Stimulated activated naive B cell treated with anti-CD40 and anti-IgM and Interleukin-4, amounts not matched to agents 10 μg/mL and 1 μg/mL and 100 μg/mL, for 72 hours (primary cell): ENCODE data around the gene C20orf96.
"Not testable (repeated sequence)": the region's sequence is repeated elsewhere in the genome, so short reads cannot be mapped to it uniquely, and the experiment has no call there.

Experiments used
- ATAC-seq, 2 donors: fragments of 150-1000 bp; cut with Tn5 transposase; replicated peaks; 2 replicates each; pipeline ENCODE4 v1.10.0; 2021; ENCODE audit warnings: moderate library complexity in 1 of 2
- DNase-seq: peaks from one replicate; pipeline ENCODE4 v3.0.0; 2021
- H3K27ac Mint-ChIP-seq: one replicate; pipeline ENCODE4 v1.8.0; 2022; ENCODE audit warnings: mild to moderate bottlenecking, mixed read lengths
- H3K27me3 Mint-ChIP-seq, 2 donors: one replicate each; pipeline ENCODE4 v1.8.0; 2022; ENCODE audit warnings: mixed read lengths in 2 of 2
- H3K36me3 Mint-ChIP-seq, 2 donors: one replicate each; pipeline ENCODE4 v1.8.0; 2022; ENCODE audit warnings: mixed read lengths in 2 of 2, mild to moderate bottlenecking in 1 of 2
- H3K4me1 Mint-ChIP-seq, 2 donors: one replicate each; pipeline ENCODE4 v1.8.0; 2022; ENCODE audit warnings: mixed read lengths in 2 of 2, mild to moderate bottlenecking in 1 of 2
- H3K4me3 Mint-ChIP-seq, 2 donors: one replicate each; pipeline ENCODE4 v1.8.0; 2022; ENCODE audit warnings: mild to moderate bottlenecking in 2 of 2, mixed read lengths in 2 of 2, moderate library complexity in 1 of 2
- H3K9me3 Mint-ChIP-seq, 2 donors: one replicate each; pipeline ENCODE4 v1.8.0; 2022; ENCODE audit warnings: mixed read lengths in 2 of 2, mild to moderate bottlenecking in 1 of 2

Gene C20orf96, protein sequence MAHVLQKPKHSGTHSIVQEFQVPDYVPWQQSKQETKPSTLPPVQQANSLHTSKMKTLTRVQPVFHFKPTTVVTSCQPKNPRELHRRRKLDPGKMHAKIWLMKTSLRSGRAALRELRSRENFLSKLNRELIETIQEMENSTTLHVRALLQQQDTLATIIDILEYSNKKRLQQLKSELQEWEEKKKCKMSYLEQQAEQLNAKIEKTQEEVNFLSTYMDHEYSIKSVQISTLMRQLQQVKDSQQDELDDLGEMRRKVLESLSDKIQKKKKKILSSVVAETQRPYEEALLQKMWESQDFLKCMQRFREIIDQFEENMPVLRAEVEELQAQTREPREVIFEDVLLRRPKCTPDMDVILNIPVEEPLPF

GRCh38 chr20:290084-290831 lies at the start of gene C20orf96:
C20orf96 (minus strand) TSS chr20:290750; CDS start chr20:290610, 140 bp downstream.
- ATAC-seq (peak; percentile 95 to 97), DNase-seq (peak; percentile 84)
- Mint-ChIP-seq H3K27ac (no peak within 1 kb of the TSS), H3K27me3 (no peaks in the 10 kb centered on the region), H3K36me3 (no peaks in the 10 kb centered on the region), H3K4me1 (peaks cover 8 to 12% of the 10 kb centered on the region in 2 donors), H3K4me3 (no peak within 1 kb of the TSS), H3K9me3 (no peaks in the 10 kb centered on the region)

DNA sequence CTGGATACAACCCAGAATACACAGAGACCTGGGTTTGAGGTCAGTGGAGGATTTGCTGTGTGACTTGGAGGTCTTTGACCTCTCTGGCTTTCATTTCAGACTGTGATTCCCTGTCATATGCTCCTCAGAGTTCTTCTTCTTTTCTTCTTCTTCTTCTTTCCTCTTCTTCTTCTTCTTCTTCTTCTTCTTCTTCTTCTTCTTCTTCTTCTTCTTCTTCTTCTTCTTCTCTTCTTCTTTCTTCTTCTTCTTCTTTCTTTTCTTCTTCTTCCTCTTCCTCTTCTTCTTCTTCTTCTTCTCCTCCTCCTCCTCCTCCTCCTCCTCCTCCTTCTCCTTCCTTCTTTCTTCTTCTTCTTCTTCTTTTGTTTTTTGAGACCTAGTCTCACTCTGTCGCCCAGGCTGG lies 45.5 kb upstream of the C20orf96 start:
- H3K27ac Mint-ChIP-seq, H3K27me3 Mint-ChIP-seq, H3K4me3 Mint-ChIP-seq, H3K9me3 Mint-ChIP-seq, DNase-seq, ATAC-seq, H3K36me3 Mint-ChIP-seq: not testable (repeated sequence)
- H3K4me1 Mint-ChIP-seq: peaks cover 13 to 20% of the 10 kb centered on the region in 2 donors

DNA sequence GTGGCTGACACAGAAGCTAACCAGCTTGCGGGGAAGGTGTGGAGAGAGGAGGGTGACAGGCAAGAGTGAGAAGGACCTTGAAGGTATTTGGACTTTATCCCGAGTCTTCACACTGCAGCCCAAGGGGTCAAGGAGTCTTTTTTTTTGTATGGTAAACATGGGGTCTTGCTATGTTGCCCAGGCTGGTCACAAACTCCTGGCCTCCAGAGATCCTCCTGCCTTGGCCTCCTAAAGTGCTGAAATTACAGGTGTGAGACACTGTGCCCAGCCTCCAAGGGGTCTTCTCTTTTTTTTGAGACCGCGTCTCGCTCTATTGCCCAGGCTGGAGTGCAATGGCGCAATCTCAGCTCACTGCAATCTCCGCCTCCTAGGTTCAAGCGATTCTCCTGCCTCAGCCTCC lies 44.0 kb upstream of the C20orf96 start:
- Mint-ChIP-seq H3K9me3 (no peaks in the 10 kb centered on the region), H3K4me1 (peaks cover 22 to 30% of the 10 kb centered on the region in 2 donors), H3K36me3 (peaks cover 0 to 4% of the 10 kb centered on the region in 2 donors), H3K4me3 (no peak overlapping the region), H3K27ac (no peak overlapping the region), H3K27me3 (no peaks in the 10 kb centered on the region)
- DNase-seq: no peak
- ATAC-seq: no peak

DNA sequence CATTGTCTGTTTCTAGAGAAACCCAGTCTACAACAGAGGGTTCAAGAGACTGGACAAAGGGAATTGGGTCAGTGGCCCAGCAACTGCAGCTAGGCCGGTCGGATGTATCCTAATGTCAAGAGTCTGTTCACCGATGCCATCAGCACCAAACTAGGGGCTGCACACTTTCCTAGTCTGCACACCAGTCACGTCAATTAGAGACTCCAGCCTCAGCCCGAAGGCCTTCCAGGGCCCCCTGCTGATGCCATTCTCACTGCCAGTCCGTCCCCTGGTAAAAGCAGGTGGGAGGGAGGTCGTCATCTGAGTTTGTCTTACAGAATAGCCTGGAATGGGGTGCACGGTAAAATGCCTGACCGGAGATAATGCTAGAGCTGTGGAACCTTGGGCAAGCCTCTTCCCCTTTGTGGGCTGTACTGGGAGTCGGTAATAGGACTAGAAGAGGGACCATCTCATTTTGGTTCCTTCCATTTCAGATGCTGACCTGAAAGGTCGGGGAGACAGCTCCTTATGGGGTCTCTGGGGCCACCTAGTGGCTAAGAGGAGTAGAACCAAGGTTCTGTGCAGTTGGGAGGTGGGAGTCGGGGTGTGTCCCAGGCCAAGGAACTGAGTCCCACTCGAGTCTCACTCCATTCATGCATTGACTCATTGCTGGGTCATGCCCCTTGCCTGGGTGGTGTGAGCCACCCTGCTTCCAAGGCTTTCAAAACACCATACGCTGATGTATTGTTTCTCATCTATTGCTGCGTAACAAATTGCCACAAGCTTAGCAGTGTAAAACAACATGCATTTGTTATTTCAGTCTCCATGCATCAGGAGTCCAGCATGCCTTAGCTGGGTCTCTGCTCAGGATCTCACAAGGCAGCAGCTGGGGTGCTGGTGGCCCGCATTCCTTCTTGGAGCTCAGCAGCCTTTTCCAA lies 39.9 kb upstream of the C20orf96 start:
- peak; percentile 66 to 70 for ATAC-seq
- peaks cover 28 to 35% of the 10 kb centered on the region in 2 donors for H3K4me1 Mint-ChIP-seq
- H3K9me3 Mint-ChIP-seq: no peaks in the 10 kb centered on the region
- H3K27ac Mint-ChIP-seq: peak overlapping the region; percentile 31
- DNase-seq: peak; percentile 51
- no peak overlapping the region for H3K4me3 Mint-ChIP-seq
- H3K36me3 Mint-ChIP-seq: peaks cover 1 to 8% of the 10 kb centered on the region in 2 donors
- H3K27me3 Mint-ChIP-seq: no peaks in the 10 kb centered on the region

GRCh38 chr20:329851-330232 lies 39.3 kb upstream of the C20orf96 start:
- no peaks in the 10 kb centered on the region for H3K27me3 Mint-ChIP-seq
- H3K4me3 Mint-ChIP-seq: no peak overlapping the region
- peaks cover 1 to 8% of the 10 kb centered on the region in 2 donors for H3K36me3 Mint-ChIP-seq
- ATAC-seq: no peak
- peaks cover 28 to 35% of the 10 kb centered on the region in 2 donors for H3K4me1 Mint-ChIP-seq
- no peak for DNase-seq
- H3K27ac Mint-ChIP-seq: peak overlapping the region; percentile 31
- no peaks in the 10 kb centered on the region for H3K9me3 Mint-ChIP-seq

DNA sequence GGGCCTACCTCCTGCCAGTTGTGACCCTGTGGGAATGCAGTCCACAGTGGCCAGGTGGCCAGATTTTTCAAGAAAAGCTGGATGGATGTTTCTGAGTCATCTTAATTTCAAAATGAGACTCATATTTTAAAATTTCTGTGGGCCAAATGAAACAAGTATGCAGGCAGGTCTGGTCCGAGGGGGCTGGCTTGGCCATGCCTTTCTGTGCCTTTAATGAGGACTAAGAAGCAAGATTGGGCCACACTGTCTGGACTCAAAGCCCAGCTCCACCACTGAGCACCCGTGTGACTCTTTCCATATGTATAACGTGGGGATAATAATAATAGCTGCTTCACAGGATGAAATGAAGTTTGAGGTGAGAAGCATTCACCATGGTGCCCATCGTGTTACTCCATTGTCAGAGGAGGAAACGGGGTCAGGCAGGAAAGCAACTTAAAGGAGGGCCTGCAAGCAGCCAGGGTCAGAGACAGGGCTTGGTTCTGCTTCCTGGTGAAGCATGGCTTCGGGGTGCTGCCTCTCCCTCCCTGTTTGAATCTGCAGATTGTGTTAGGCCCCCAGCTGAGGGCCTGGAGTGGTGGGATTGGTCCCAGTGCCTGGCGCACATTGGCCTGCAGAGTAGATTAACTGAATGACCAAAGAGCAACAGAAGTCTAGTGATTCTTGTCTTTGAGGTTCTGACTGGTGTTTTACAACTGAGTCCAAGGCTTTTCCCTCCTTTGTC lies 38.6 kb upstream of the C20orf96 start:
- H3K4me3 Mint-ChIP-seq: no peak overlapping the region
- no peak for DNase-seq

DNA sequence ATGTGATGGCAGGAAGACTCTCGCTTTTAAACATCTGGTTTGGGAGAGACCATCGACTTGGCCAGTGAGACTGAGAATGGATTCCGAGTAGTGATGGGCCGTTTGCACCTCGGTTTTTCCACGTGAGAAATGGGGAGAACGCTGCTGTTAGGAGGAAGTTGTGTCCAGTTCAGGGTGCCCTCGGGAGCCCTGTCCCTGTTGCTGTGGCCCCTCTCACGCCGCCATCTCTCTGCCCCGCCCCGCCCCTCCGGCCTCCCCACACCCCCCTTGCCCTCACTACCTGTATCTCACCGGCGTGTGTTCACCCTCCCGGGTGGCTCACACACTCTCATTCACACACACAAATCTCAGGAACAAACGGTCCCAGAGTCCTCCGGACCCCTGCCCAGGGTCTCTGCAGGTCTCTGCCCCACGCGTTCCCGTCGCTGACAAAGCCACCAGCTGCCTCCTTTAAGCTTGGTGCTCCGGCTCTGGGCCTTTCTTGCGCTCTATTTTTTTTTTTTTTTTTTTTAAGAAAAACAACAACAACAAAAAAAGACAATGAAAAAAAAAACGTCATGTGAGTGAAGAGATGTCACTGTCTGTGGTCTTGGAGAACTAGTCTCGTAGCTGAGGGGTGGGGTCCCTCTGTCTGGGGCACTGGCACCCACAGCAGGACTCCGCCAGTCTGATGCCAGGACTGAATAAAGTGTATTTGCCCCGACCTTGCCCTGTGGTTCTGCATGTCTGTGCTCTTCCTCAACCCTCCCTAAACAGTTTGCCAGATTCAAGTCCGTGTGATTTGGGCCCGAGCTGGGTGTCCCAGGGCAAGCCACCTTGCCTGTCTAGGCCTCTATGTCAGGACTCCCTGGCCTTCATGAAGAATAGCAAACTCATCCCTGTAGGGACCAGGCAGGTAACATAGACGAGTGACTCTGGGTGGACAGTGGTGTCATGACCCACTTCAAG lies 37.8 kb upstream of the C20orf96 start:
- peak overlapping the region; percentile 85 for H3K27ac Mint-ChIP-seq

More for the DNA sequence above, 38.6 kb upstream of the C20orf96 start:
- Mint-ChIP-seq H3K27ac (no peak overlapping the region), H3K27me3 (no peaks in the 10 kb centered on the region), H3K9me3 (no peaks in the 10 kb centered on the region), H3K36me3 (peaks cover 1 to 4% of the 10 kb centered on the region in 2 donors), H3K4me1 (peaks cover 32 to 39% of the 10 kb centered on the region in 2 donors)
- ATAC-seq: no peak

DNA sequence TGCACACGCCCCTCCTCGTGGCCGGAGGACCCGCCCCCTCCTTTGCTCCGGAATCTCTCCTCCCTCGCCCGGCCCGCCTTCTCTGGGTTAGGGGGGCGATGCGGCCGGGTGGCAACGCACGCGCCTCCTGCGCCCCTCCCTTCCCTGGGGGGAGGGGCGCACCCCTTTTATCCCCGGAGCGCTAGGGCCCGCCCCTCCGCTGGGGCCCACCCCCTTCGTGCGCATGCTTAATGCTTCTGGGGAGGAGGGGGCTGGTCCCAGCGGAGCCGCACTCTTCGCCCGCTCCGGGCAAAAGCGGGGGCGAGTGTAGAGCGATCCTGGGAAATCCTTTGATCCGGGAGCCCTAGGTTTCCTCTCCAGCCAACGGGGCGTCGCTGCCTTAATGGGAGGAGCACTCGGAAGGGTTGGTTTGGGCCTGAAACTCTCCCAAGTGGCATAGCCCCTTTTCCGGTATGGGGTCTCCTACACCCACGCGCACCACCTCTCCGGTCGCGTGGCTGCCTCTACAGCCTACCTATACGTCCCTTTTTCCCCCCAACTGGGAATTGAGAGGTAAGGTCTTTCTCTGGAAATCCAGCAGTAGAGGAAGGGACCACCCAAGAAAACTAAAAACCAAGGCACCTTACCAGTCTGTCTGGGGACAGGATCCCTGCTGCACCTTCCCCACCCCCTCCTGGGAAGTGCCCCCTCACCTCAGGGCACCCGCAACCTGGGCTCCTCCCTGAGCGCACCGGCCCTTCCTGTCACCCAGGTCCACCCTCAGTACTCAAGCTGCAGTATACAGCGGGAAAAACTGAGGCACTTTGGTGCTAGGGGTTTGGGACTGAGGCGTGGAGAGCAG lies 36.9 kb upstream of the C20orf96 start:
- no peaks in the 10 kb centered on the region for H3K27me3 Mint-ChIP-seq
- H3K4me3 Mint-ChIP-seq: peak overlapping the region; percentile 81 to 90
- no peaks in the 10 kb centered on the region for H3K9me3 Mint-ChIP-seq
- DNase-seq (peak; percentile 53), ATAC-seq (peak in 1 of 2 donors; percentile 4)
- H3K4me1 Mint-ChIP-seq: peaks cover 32 to 47% of the 10 kb centered on the region in 2 donors
- peak overlapping the region; percentile 69 for H3K27ac Mint-ChIP-seq
- peaks cover 1 to 4% of the 10 kb centered on the region in 2 donors for H3K36me3 Mint-ChIP-seq

More for the DNA sequence above, 37.8 kb upstream of the C20orf96 start:
- Mint-ChIP-seq H3K4me1 (peaks cover 32 to 47% of the 10 kb centered on the region in 2 donors), H3K4me3 (peak overlapping the region; percentile 81 to 90), H3K36me3 (peaks cover 1 to 4% of the 10 kb centered on the region in 2 donors), H3K27me3 (no peaks in the 10 kb centered on the region), H3K9me3 (no peaks in the 10 kb centered on the region)
- DNase-seq: no peak
- no peak for ATAC-seq

GRCh38 chr20:326645-327185 lies 36.2 kb upstream of the C20orf96 start:
- H3K36me3 Mint-ChIP-seq: peaks cover 1 to 4% of the 10 kb centered on the region in 2 donors
- no peaks in the 10 kb centered on the region for H3K27me3 Mint-ChIP-seq
- DNase-seq (peak; percentile 21), ATAC-seq (no peak)
- peak overlapping the region; percentile 69 for H3K27ac Mint-ChIP-seq
- H3K4me3 Mint-ChIP-seq: peak overlapping the region; percentile 81 to 90
- H3K9me3 Mint-ChIP-seq: no peaks in the 10 kb centered on the region
- peaks cover 32 to 47% of the 10 kb centered on the region in 2 donors for H3K4me1 Mint-ChIP-seq

GRCh38 chr20:325889-326644 lies 35.5 kb upstream of the C20orf96 start:
- Mint-ChIP-seq H3K27ac (peak overlapping the region; percentile 85), H3K4me3 (peak overlapping the region; percentile 90 to 91), H3K27me3 (no peaks in the 10 kb centered on the region), H3K9me3 (no peaks in the 10 kb centered on the region), H3K36me3 (peaks cover 5 to 10% of the 10 kb centered on the region in 2 donors), H3K4me1 (peaks cover 36 to 47% of the 10 kb centered on the region in 2 donors)
- DNase-seq (peak; percentile 50), ATAC-seq (peak in 1 of 2 donors; percentile 3)
